ENCODE data around the gene CYP24A1.

Gene CYP24A1

DNA sequence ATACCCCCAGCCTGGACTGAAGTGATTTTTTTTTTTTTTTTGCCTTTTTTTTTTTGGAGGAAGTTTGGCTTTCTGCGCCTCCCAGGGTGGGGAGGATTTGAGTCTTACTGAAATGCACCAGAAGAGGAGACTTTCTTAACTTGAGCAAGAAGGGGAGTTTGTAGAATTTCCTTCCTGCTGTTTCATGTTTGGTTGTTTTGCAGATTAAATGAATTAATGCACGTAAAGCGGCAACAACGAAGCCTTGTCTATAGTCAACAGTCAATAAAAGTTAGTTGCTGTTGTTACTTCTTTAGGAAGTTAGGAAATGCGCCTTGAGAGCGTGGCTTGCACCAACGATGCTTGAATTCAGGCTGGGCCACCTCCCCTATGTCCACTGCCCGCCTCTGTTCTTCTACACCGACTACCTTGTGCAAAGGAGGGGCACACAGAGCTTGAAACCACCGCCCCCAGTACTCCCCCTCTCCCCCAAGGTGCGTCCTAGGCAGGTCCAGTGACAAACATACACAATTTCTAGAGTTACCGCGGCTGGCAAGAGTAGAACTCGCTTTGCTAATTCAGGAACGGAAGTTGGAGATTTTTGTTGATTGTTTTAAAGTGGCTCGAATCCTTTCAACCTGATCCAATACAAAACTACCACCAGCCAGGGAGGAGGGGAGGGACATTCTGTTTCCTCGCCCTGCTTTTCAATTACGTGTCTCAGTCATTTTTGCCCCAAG lies 830 bp upstream of the CYP24A1 start:
- DNase-seq (ENCODE audit: low read depth in 2 of 2): no peak

DNA sequence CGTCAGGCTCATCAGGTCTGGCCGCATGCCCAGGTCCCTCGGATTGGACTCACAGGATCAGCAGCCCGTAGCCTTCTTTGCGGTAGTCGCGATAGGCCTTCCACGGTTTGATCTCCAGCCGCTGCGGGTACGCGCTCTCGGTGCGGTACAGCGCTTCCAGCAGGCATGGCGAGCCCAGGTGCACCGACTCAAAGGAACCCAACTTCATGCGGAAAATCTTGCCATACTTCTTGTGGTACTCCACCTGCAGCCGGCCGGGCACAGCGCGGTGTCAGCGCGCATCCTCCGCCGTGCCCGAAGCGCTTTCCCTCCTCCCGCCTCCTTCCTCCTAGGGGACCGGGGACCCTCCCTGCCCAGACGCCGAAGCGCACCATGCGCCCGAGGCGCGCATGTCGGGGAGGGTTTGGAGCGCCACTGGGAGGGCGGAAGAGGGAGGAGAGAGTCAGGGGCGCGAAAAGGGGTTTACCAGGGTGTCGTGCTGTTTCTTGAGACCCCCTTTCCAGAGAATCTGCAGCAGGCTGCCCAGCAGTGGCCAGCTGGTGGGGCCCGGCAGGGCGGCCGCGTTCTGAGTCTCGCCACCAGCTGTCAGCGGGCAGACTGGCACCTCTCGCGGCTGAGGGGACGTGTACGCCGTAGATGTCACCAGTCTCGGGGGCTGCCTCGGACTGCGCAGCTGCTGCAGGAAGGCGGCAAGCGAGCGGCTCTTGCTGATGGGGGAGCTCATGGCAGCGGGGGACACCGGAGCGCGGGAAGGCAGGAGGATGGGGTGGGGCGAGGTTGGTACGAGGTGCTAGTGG lies 732 bp downstream of the CYP24A1 start:
- no peak for DNase-seq (ENCODE audit: low read depth in 2 of 2)

DNA sequence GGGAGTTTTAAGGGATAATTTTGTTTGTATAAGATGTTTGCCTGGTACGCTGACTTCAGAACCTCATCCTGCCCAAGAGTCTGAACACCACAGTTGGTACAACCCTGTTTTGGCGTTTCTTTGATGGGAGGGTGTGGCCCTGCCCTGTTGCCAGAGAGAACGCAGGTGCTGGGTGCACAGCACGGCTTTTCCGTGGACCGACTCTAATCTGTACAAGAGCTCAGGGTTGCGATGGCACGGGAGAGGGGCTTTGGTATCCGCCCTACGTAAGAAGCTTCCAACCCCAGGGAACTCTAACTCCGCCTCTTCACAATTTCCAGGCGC lies 1.3 kb downstream of the CYP24A1 start:
- no peak for DNase-seq (ENCODE audit: low read depth in 2 of 2)

DNA sequence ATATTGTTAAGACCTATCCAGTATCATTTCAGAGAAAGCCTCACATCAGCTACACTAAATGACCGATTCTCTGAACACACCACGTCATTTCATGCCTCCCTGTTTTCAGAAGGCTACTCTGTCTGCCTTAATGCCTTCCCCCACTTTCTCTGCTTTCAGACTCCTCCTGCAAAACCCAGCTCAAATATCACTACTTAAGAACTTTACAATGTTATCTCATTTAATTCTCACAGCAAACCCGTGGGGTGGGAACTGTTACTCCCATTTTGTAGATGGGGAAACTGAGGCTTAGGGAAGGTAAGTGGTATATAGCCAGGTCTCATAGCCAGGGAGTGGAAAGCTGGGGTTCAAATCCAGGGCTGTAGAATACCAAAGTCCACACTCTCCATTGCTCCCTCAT lies 2.8 kb downstream of the CYP24A1 start:
- DNase-seq (ENCODE audit: low read depth in 2 of 2): no peak

DNA sequence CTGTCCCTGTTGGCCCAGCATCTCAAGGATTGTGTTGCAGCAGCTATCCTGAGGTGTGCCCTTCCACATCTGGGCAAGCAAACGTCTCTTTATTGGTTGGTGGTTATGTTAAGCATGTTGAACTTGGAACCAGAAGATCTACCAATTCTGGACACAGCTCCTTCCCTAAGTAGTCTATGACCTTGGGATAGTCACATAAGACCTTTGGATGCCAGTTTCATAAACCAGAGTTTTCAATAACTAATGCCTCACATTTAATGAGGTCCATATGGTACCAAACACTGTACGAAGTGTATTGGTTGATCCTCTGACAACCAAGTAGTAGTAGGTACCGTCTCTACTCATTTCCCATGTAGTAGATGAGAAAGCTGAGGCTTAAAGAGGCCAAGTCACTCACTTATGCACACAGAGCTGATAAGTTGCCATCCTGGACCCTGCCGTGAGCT lies 3.7 kb downstream of the CYP24A1 start:
- no peak for DNase-seq (ENCODE audit: low read depth in 2 of 2)

DNA sequence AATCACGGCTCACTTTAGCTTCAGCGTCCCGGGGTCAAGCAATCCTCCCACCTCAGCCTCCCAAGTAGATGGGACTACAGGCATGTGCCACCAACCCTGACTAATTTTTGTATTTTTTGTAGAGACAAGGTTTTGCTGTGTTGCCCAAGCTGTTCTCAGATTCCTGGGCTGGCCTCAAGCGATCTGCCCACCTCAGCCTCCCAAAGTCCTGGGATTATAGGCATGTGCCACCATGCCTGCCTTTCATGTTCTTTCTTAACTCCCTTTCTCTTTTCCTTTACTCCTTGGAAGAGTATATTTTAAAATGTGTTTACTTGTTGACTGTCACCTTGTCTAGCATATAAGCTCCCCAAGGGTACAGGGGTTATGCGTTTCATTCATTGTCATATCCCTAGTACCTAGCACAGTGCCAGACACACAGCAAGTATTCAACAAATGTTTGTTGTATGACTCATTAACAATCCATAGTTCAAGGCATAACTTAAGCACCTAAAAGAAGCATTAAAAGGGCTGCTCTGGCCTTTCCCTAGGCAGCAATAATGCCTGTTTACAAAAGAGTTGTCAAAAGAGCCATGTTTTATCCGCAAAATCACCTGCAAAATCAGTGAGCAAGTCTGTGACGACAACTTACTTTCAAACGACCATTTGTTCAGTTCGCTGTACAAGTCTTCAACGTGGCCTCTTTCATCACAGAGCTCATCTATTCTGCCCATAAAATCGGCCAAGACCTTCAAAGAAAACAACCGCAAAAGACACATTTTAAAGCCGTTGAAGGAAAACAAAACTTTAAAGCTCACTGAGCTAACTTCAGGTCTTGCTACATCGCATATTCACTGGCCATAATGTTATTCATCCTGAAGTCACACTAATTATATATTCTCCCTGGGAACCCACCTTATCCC lies 4.6 kb downstream of the CYP24A1 start:
- no peak for DNase-seq (ENCODE audit: low read depth in 2 of 2)

DNA sequence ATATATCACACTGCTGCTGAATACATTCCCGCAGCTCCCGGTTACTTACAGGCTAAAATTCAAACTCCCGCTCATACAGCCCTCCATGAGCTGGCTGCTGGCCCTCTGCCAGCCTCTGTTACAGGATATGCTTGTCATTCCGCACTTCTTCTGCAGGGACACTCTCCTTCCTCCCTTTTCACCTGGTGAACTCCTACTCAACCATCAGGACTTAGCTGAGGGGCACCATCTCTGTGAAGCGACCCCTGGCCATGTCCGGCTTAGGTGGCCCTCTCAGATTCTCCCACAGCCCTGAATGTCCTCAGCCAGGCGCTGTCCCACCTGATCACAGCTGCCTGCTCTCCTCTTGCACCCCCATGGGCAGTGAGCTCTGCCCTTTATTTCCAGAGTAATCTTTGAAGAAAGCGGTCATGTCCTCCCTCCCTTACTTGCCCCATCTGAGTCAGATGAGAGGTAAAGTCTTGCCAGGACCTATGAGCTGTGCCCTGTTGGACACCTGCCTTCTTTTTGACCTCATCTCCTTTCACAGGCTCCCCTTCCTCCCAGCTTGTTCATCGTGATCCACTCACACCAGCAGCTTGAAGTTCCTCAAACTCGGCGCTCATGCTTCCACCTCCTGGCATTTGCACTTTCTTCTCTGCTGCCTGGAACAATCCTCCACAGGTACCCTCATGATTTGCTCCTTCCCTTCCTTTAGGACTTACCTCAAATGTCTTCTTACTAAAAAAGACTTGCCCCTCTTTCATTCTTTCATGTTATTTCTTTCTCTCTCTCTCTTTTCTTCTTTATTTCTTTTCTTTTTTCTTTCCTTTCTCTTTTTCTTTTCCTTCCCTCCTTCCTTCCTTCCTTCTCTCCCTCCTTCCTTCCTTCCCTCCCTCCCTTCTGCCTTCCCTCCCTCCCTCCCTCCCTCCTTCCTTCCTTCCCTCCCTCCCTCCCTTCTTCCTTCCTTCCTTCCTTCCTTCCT lies 5.6 kb downstream of the CYP24A1 start:
- no peak for DNase-seq (ENCODE audit: low read depth in 2 of 2)

DNA sequence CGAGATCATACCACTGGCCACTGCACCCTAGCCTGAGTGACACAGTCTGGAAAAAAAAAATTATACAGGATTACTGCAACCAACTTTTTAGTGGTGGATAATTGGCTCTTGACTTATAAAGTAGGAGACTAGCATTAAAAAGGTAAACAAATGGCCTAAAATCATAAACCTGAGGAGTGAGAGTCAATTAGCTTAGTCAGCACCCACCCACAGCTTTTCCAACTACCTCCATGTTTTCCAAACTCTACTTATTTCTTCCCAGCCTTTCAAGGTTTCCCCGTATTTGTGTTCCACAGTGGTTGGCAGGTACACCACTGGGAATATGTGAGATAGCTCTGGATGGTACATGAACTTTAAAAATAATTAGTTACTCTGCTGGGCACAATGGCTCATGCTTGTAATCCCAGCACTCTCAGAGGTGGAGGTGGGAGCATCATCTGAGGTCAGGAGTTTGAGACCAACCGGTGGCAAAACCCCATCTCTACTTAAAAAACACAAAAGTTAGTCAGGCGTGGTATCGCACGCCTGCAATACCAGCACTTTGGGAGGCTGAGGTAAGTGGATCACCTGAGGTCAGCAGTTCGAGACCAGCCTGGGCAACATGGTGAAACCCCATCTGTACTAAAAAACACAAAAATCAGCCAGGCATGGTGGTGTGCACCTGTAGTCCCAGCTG lies 6.7 kb downstream of the CYP24A1 start:
- no peak for DNase-seq (ENCODE audit: low read depth in 2 of 2)

DNA sequence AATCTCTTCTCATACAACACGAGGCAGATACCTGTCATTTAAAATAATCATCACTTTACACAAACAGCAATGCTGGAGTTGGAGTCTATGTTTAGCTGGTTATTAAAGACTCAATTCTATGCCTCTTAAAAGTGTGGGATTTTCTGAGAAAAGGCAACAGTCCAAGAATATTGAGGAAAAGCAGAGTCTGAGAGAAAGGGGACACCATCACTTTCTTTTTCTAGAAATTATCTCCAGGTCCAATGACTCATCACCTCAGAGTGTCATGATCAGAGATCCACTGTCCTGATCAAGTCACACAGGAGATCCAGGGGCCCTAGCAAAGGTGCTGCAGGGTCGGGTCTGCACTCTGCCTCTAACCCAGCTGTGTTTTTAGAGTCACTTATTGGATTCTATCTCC lies 8.0 kb downstream of the CYP24A1 start:
- no peak for DNase-seq (ENCODE audit: low read depth in 2 of 2)

DNA sequence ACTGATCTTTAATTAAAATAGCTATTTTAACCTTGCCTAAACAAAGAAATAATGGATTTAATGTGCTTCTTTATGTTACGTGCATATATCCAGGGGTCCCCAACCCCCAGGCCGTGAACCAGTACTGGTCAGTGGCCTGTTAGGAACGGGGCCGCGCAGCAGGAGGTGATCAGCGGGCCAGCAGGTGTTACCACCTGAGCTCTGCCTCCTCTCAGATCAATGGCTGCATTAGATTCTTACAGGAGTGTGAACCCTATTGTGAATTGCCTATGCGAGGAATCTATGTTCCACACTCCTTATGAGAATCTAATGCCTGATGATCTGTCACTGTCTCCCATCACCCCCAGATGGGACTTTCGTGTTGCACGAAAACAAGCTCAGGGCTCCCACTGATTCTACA lies 8.8 kb downstream of the CYP24A1 start:
- DNase-seq (ENCODE audit: low read depth in 2 of 2): no peak

DNA sequence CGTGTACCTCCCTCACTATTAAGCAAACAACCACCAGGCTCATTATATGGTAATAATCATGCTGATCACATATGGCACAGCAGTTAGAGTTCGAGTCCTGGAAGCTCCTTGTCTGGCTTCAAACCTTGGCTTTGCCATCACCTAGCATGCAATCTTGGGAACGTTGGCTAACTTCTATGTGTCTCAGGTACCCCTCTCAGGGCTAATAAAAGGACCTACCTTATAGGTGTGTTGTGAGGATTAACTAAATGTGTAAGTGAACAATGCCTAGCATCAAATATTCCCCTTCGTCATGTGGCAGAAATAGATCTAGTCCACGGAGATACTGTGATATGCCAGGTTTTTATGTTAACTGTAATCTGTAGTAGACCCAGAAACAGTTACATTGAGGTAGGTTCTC lies 10.4 kb downstream of the CYP24A1 start:
- no peak for DNase-seq (ENCODE audit: low read depth in 2 of 2)

DNA sequence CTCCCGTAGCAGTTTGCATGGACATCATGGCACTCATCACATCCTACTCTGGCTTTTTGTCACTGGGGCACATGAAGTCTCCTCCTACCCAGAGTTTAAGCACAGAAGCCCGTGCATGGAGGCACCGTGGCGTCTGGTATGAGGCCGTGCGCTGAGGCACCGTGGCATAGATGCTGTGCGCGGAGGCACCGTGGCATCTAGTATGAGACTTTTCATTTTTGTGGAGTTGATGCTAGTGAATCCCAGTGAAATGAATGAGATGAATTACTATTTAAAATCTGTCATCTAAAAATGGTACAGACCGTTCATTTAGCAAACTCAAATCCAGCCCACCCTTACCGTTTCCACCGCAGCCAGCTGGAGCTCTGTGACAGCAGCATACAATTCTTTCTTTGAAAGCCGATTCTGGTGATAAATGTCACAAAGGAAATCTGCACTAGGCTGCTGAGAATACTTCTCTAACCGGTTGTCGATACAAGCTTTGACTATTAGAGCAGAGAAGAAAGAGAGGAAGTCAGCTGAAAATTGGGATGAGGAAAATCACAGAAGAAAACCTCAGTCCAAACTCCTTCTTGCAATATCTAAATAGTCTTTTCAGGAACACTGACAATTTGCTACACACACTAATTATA lies 11.3 kb downstream of the CYP24A1 start:
- no peak for DNase-seq (ENCODE audit: low read depth in 2 of 2)

DNA sequence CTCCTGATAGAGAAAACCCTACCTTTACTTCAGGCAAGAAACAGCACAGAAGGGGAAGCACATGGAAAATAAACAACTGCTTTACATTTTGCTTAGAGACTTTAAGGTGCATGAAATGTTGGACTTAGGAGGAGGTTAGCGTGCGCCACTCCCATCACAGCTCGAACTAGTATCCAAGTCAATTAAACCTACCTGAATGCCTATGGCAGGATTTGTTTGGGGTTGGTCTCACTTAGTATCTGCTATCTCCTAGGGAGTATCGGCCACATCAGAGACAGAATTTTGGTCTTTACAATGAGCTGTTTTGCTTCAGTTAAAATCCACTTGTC lies 12.0 kb downstream of the CYP24A1 start:
- DNase-seq (ENCODE audit: low read depth in 2 of 2): no peak

DNA sequence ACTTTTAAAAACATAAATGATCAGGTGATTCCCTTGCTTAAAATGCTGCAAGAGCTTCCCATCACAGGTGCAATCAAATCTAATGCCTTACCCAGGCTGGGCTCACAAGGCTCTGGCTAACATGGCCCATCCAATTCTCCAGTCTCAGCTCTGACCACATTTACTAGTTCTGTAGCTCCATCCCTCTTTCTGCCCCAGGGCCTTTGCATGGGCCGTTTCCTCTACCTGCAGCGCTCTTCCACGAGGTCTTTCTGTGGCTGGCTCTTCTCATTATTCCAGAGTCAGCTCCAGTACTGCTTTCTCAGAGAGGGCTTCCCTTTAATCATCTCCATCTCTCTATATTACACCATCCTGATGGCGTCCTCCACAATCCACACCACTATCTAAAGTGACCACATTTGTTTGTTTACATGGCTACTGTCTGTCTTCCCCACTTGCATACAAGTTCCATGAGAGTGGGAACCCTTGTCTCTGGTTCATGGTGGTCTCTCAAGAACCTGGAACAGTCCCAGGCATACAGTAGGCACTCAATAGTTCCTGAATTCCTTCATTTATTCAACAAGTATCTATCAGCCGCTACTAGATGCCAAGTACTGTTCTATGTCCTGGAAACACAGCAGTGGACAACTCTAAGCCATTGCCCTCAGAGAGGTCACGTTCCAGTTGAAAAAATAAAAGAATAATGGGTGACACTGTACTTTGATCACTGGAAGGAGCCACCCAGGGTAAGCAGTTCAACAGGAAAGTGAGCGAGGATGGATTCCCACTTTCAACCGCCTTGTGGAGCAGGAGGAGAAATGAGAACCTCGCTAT lies 12.6 kb downstream of the CYP24A1 start:
- DNase-seq (ENCODE audit: low read depth in 2 of 2): no peak

DNA sequence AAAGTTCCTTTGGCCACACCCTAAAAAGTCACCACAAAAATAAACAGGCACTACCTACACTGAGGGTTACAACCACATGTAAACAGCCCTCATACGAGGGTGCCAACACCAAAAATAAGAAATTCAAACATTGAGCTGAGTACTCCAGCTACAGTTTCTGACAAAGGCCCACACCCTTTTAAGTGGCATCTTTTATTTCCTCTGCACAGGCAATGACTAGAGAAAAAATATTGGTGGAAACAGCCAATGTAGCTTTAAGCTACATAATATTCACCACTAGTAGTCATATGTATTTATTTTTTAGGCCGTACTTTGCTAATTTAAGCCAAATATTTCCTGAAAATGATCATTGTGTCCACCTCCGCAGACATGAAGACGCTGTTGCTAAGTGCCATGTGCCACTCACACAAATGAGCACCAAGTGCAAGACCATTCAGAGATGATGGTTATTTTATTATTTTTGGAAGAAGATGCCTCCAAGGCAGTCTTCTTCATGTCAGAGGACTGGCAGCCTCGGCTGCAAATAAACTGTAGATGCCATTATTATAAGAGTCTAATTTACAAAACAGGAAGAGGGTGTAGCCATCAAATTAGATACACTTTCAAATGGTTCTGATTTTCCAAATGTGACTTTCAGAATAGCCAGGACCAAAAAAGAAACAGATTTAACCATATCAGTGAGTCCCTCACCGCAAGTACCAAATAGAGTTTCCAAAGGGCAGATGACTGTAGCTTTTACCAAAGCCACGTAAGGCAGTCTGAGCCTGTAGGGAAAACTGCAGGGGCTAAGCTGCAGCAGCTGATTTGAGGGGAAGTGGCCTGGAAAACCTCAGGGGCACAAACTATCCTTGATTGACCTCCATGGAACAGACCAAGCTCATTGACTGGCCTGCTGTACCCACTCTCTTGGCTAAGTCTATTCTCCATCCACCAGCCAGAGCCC lies 13.4 kb downstream of the CYP24A1 start:
- no peak for DNase-seq (ENCODE audit: low read depth in 2 of 2)

DNA sequence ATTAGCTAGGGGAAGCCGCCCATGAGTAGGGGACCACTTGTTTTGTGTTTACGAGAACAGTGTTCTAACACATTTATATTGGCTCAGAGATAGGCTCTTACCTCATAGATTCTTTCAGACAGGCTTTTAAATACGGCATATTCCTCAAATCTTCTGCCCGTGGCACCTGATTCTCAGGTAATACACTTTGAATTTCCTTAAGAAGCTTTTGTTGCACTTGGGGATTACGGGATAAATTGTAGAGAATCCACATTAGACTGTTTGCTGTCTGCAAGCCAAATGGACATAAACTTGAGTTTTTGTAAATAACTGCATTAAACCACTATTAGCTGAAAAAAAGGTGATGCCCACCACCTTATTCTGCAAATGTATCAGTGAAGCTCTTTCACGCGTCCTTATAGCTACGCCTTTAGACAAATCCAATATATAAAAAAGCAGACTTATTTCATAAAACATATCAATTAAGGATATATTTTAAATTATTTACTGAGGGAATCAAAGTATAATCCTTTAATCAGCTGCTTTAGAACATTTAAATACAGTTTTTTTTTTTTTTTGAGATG lies 14.8 kb downstream of the CYP24A1 start:
- no peak for DNase-seq (ENCODE audit: low read depth in 2 of 2)

DNA sequence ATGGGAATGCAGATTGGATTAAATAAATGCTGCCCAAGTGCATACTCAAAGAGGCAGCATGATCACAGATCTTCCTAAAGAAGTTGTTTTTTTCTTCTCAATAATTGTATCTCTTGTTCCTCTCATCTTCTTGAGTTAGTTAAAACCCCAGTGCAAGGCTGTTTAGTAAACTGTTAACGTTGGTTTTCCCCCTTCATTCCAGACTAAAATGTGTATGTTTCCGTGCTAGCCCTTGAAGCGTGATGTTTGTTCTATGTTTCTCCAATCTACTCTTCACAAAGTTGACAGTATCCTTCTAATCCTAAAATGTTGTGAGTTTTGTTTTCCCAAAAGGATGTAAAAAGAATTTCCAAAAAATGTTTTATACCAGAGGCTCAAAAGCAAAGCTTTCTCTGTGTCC lies 15.6 kb downstream of the CYP24A1 start:
- DNase-seq (ENCODE audit: low read depth in 2 of 2): no peak

Measured in fibroblast of skin of left quadriceps (primary cell).